GM21360 (cell line): ENCODE results near the gene MYH11.
"Not testable (repeated sequence)": the region's sequence is repeated elsewhere in the genome, so short reads cannot be mapped to it uniquely, and the experiment has no call there.

Source experiments
- ATAC-seq: cut with Tn5 transposase; IDR thresholded peaks from one replicate; pipeline ENCODE4 v1.9.1; 2021; ENCODE audit warnings: mild to moderate bottlenecking, moderate library complexity; ENCODE audit not compliant: unreplicated experiment

Gene MYH11

GRCh38 chr16:15811481-15812400, 45.1 kb downstream of the MYH11 start:
- no peak for ATAC-seq

- ATAC-seq = no peak
Measured at GRCh38 chr16:15810949-15811348, 45.9 kb downstream of the MYH11 start.

- ATAC-seq = no peak
Measured at GRCh38 chr16:15810411-15810810, 46.4 kb downstream of the MYH11 start.

GRCh38 chr16:15809297-15809696, 47.5 kb downstream of the MYH11 start:
- ATAC-seq = not testable (repeated sequence)

- ATAC-seq = no peak
Measured at GRCh38 chr16:15808071-15808470, 48.8 kb downstream of the MYH11 start.

- no peak for ATAC-seq
Measured at GRCh38 chr16:15807603-15808009, 49.2 kb downstream of the MYH11 start.

- no peak for ATAC-seq
Measured at GRCh38 chr16:15803618-15804017, 53.2 kb downstream of the MYH11 start.

- ATAC-seq = no peak
Measured at GRCh38 chr16:15799851-15800495, 56.9 kb downstream of the MYH11 start.

GRCh38 chr16:15798671-15799070, 58.2 kb downstream of the MYH11 start:
- no peak for ATAC-seq

GRCh38 chr16:15796885-15797284, 59.9 kb downstream of the MYH11 start:
- ATAC-seq = no peak

- no peak for ATAC-seq
Measured at GRCh38 chr16:15795615-15796014, 61.2 kb downstream of the MYH11 start.

- ATAC-seq = no peak
Measured at GRCh38 chr16:15792563-15792971, 64.3 kb downstream of the MYH11 start.

- no peak for ATAC-seq
Measured at GRCh38 chr16:15790458-15790857, 66.4 kb downstream of the MYH11 start.

GRCh38 chr16:15789816-15790215, 67.0 kb downstream of the MYH11 start:
- not testable (repeated sequence) for ATAC-seq

GRCh38 chr16:15788846-15789239, 68.0 kb downstream of the MYH11 start:
- no peak for ATAC-seq

GRCh38 chr16:15786501-15786900, 70.3 kb downstream of the MYH11 start:
- ATAC-seq = no peak

- ATAC-seq = no peak
Measured at GRCh38 chr16:15785386-15786059, 71.3 kb downstream of the MYH11 start.

- no peak for ATAC-seq
Measured at GRCh38 chr16:15783985-15784384, 72.8 kb downstream of the MYH11 start.

- no peak for ATAC-seq
Measured at GRCh38 chr16:15782573-15783365, 74.1 kb downstream of the MYH11 start.

GRCh38 chr16:15781650-15782049, 75.2 kb downstream of the MYH11 start:
- no peak for ATAC-seq

- no peak for ATAC-seq
Measured at GRCh38 chr16:15780805-15781204, 76.0 kb downstream of the MYH11 start.
